GM21619 (cell line): ENCODE measurements around the gene GATAD2A.

Experiments
- ATAC-seq: cut with Tn5 transposase; IDR thresholded peaks from one replicate; pipeline ENCODE4 v1.9.1; 2021; ENCODE audit not compliant: unreplicated experiment

The GATAD2A gene

GRCh38 chr19:19504754-19505668 lies 99.5 kb downstream of the GATAD2A start:
- ATAC-seq: no peak

- ATAC-seq: no peak
These were observed 100.3 kb downstream of the GATAD2A start for GRCh38 chr19:19505669-19506326.

- no peak for ATAC-seq
These were observed 101.1 kb downstream of the GATAD2A start for GRCh38 chr19:19506592-19506991.

- no peak for ATAC-seq
These were observed 101.9 kb downstream of the GATAD2A start for GRCh38 chr19:19507354-19507753.

- no peak for ATAC-seq
These were observed 102.7 kb downstream of the GATAD2A start for GRCh38 chr19:19508217-19508616.

GRCh38 chr19:19510432-19510831 lies 105.0 kb downstream of the GATAD2A start:
- ATAC-seq: no peak

- ATAC-seq: no peak
These were observed 108.2 kb downstream of the GATAD2A start for GRCh38 chr19:19513682-19514081.

- ATAC-seq: no peak
These were observed 108.8 kb downstream of the GATAD2A start for GRCh38 chr19:19514215-19514657.

GRCh38 chr19:19514881-19515641 lies 109.6 kb downstream of the GATAD2A start, which contains the start of gene TSSK6:
TSSK6 (minus strand) TSS chr19:19515548; CDS start chr19:19515427, 121 bp downstream.
- no peak for ATAC-seq

GRCh38 chr19:19515642-19516519 lies 110.4 kb downstream of the GATAD2A start, which contains the start of gene NDUFA13:
NDUFA13 (plus strand) TSS chr19:19516225; CDS start chr19:19516239, 14 bp downstream.
- ATAC-seq: peak; percentile 89

- ATAC-seq: no peak
These were observed 111.8 kb downstream of the GATAD2A start for GRCh38 chr19:19517235-19517619.

GRCh38 chr19:19520989-19521388 lies 115.5 kb downstream of the GATAD2A start:
- ATAC-seq: no peak

GRCh38 chr19:19523177-19523576 lies 117.7 kb downstream of the GATAD2A start:
- ATAC-seq: no peak

- ATAC-seq: no peak
These were observed 118.6 kb downstream of the GATAD2A start for GRCh38 chr19:19524053-19524452.

GRCh38 chr19:19525611-19526380 lies 120.3 kb downstream of the GATAD2A start:
- ATAC-seq: no peak

- no peak for ATAC-seq
These were observed 121.3 kb downstream of the GATAD2A start for GRCh38 chr19:19526581-19527370.

- ATAC-seq: no peak
These were observed 121.8 kb downstream of the GATAD2A start for GRCh38 chr19:19527371-19527656.

GRCh38 chr19:19527674-19528625 lies 122.5 kb downstream of the GATAD2A start:
- no peak for ATAC-seq
